GM19328 (cell line): Measurements from ENCODE around the gene LRP3.
A peak's percentile ranks its signal among the peaks of the same experiment; 100 is the strongest.
"Not testable (repeated sequence)": the region's sequence is repeated elsewhere in the genome, so short reads cannot be mapped to it uniquely, and the experiment has no call there.

Experiments
- ATAC-seq: cut with Tn5 transposase; IDR thresholded peaks from one replicate; pipeline ENCODE4 v1.9.1; 2021; ENCODE audit warnings: mild to moderate bottlenecking, moderate library complexity; ENCODE audit not compliant: unreplicated experiment

Gene LRP3

DNA sequence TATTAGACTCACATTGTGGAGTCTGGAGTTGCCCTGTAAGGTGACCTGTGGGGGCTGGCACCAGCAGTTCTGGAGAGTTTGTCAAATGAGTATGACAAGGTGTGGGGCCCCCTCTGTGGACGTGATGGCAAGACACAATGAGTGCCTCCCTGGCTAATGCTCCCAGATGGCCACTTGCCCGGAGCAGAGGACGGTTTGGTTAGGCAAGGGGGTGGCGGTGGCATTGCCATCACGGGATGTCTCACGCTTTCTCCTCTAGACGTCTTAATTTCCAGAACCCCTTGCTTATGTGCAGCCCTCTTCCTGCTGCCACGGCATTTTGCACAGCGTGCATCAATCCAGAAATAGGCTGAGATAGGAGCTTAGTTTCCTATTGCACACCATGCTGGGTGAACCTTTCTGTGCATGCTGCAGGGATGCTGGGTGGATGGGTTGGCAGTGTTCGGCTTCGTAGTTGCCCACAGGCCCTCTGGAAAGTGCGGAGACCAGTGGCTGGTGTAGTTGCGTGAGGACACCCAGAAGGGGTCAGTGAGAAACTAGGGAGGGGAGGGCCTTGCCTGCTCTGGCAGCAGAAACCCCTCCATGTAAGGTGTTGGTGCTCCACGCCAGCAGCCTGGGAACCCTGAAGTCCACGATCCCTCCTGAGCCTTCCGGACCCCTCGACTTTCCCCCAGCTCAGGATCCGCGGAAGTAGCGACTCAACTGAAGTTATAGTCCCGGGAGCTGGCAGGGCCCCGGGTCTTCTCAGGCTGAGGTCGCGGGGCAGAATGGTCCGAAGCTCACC, 18.1 kb upstream of the LRP3 start:
- ATAC-seq, result no peak

DNA sequence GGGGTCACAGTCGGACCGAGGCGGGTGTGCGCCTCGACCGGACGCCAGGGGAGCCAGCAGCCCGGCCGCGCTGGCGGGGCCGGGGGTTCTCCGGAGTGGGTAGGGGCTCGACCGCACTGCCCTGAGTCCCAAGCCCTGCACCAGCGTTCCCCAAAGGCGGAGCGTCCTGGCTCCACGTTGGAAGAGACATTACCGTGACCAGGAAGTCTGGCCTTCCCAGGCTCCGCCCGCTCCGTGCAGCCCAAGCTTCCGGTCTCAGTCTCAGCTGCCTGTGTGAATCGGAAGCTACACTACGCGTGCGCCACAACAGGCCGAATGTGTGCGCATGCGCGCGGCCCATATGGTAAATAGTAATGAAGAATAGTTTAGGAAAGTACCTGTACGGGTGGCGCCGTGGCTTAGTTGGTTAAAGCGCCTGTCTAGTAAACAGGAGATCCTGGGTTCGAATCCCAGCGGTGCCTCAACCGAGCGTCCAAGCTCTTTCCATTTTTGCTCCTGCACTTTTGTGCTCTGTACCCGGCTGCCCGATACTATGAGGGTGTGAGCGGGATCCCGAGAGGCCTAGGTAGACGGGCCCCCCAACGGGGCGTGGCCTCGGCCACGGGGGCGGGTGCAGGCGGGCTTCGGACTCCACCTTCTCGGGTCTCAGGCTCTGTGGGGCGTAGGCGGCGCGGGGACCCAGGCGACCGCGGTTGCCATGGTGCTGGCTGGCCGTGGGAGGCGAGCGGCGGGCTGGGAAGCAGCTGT, 17.3 kb upstream of the LRP3 start:
- peak; percentile 89 for ATAC-seq

DNA sequence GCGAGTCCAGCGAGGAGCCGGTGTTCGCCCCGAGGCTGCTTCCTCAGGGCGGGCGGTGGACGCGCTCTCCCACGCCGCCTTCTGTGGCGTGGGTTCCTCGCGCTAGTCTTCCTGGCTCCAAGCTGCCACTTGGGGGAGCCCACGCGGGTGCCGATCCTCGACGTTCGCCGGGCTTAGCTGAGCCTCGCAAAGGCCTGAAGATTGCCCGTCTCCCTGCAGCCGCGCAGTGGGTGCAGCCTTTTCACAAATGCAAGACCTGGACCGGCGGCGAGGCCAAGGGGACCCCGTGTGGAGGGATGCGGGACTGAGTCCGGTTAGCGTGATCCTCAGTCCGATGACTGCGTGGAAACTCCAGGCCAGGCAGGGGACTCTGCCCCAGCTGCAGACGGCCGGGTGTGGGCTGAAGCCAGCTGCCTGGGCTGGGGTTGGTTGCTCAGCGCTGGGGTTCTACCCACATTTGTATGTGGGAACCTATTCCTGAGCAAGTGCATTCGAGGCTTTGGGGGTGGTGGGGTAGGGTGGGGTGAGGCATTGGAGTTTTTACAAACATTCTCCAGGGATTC, 16.6 kb upstream of the LRP3 start:
- peak; percentile 8 for ATAC-seq

DNA sequence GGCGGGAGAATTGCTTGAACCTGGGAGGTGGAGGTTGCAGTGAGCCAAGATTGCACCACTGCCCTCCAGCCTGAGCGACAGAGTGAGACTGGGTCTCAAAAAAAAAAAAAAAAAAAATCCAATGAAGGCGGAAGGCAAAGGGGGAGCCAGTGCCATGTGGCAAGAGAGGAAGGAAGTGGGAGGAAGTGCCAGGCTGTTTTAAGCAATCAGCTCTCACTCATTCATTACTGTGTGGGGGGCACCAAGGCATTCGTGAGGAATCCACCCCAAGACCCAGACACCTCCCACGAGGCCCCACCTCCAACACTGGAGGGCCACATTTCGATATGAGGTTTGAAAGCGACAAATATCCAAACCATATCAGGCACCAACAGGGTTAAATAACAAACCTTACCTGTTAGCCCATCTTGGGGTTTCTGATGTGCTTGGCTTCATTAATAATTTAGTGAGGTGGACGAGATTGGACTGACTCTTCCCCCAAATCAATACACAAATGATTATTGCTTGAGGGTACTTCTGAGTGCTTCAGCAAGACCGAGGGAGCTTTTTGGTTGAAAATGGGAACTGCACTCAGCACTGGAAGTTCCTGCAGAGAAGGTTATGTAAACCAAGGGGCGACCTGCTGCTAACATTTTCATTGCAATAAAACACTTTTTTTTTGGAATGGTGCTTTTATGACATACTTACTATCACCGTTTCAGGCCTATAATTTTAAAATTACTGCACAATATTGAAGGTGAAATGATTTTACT, 7.5 kb upstream of the LRP3 start:
- ATAC-seq, result no peak

DNA sequence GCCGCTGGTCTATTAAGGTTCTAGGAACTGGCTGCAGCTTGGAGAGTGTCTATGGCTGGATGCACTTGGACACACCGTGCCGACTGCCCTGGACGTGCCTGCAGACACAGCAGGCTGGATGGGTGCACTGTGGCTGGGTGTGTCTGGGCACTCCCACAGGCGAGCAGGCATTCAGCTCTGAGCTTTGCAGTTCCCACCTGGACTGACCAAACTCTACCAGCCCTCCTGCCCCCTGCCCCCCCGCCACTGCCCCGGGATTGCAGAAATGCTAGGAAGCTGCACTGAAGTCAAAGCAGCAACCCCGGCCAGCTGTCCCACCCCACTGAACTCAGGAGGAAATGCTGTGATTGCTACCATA, 7.0 kb upstream of the LRP3 start:
- ATAC-seq, result no peak

DNA sequence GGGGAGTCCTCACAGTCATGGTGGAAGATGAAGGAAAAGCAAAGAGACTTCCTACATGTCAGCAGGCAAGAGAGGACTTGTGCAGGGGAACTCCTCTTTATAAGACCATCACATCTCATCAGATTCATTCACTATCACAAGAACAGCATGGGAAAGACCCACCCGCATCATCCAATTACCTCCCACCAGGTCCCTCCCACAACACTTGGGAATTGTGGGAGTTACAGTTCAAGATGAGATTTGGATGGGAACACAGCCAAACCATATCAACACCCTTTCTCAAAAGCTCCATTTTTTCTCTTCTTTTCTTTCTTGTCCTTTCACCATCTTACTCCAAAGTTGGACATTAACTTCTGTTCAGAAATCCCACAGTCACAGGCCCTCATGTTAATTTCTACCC, 4.7 kb upstream of the LRP3 start:
- no peak for ATAC-seq

DNA sequence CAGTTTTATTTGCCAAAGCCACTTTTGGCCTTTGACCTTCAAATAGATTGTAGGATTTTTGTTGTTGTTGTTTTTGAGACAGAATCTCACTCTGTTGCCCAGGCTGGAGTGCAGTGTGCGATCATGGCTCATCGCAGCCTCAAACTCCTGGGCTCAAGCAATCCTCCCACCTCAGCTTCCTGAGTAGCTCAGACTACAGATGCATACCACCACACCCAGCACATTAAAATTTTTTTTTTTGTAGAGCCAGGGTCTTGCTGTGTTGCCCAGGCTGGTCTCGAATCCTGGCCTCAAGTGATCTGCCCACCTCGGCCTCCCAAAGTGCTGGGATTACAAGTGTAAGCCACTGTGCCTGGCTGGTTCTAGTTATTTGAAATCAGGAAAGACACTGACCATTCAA, 3.0 kb upstream of the LRP3 start:
- not testable (repeated sequence) for ATAC-seq

DNA sequence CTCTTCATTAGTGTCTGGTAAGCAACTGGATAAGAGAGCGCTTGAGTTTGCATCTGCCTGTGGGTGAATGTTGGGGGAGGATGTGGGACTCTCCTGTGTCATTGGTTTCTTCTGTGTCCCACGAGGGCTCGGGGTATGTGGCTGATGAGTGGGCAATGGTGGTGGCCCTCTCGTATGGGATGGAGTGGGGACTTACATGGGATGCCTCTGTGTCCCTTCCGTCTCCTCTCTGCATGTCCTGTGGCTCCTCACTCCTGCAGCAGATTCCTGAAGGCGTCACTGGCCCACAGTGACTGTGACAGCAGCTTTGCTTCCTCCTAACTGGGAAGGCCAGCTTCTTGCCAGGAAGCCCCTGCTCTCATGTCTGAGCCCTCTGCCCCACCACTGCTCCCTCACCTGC, 2.6 kb upstream of the LRP3 start:
- ATAC-seq, result no peak

DNA sequence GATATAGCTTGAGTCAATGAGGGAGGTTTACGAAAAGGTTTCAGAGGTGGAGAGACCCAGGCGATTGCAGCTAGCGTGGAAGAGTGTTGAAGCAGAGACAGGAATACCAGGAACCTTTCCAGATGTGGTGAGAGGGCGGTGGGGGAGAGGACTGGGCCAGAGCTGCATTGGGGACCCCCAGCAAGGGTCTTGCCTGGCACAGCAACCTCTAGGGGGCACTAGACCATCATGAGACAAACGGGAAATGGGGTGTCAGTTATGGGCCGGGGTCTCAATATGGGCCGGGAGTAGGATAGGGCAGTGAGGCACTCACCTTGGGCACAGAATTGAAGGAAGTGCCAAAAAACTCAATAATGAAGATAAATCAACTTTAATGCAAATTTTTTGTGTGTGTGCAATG, 2.1 kb upstream of the LRP3 start:
- no peak for ATAC-seq

DNA sequence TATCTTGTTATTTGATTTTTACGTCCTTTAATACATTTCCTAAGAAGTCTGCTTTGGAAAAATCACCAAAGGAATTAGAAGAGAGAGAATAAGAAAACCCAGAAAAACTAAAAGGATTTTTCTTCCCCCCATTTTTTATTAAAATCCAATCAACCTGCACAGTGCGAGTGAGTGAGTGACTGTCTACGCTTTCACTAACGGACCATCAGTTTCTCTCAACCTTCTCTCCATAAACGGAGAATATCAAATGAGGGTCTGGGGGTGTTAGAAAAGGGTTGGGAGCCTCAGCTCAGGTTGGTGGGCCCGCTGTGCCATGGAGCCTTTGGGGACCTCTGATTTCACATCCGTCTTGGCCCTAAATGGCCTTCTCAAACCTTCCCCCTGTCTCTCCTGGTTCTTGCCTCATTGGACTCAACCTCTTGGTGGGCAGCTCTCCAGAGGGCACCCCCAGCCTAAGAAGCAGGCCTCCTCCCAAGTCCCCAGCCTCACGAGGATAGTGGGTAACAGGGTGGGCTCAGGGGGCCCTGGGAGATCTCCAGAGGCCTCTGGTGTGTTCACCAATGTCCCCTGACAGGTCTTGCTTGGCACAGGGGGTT, 763 bp upstream of the LRP3 start:
- no peak for ATAC-seq

DNA sequence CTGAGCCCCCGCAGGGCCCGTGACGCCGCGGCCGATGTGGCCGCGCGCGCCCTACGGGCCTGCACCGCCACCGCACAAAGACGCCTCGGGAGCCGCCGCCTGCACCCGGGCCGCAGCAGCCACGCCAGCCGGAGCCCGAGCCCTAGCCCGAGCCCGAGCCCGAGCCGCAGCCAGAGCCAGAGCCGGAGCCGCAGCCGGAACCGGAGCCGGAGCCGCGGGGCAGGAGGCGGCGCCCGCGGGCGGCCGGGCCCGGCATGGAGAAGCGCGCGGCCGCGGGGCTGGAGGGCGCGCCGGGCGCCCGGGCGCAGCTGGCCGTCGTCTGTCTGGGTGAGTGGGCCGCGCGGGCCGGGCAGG, 379 bp downstream of the LRP3 start:
- ATAC-seq, result no peak

DNA sequence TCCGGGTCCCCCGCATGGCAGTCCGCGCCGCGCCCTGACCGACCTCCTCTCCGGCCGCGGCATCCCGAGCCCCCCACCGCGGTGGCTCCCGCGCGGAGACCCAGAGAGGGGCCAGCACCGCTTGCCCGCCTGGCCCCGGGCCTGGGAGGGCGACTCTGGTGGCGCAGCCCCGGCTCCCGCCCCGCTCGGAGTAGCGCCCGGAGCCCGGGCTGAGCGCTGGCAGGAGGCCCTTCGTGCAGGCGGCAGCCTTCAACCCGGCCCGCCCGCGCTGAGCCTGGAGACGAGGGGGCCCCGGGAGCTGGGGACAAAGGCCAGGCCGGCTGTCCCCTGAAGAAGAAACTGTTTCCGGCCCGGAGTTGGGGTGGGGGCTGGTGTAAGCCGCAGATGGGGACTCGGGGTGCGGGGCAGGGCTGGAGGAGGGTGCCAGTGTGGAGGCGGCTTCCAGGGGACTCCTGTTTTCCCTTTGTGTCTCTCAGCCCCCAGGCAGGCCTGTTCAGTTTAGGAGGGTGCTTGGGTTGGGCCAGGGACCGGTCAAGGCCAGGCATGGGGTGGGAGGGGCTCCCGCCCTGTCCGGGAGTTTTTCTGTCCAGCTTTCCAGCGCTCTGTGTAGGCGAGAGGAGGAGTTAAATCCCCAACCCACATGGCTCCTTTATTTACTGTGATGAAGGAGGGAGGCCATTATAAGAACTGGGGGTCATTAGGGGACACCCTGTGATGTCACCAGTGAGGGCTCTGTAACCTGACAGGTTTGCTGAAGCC, 935 bp downstream of the LRP3 start:
- ATAC-seq, result no peak

DNA sequence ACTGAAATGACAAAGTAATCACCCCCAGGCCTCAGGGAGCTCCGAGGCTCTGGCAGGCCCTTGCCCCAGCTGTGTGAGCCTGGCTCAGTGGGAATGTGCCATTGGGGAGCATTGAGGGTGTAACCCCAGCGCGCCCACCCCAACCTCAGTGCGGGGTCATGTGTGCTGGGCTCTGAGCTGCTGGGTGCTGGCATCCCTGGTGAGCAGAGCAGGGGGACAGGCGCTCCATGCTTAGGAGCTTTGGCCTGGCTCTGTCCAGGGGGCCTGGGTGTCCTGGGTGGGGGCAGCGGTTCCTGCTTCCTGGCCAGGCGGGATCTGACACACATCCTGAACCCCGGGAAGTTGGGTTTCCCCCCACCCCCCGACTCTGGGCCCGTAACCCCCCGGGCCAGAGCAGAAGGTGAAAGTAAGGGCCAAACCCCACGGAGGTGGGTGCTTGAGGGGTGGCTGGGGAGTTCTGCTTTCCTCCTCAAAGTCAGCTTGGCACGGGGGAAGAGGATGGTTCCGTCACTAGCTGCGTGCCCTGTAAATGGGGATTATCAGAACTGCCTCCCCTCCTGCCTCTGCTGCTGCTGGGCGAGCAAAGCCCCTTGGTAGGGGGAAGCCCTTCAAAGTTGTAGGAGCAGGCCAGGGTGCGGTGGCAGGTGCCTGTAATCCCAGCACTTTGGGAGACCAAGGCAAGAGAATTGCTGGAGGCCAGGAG, 1.7 kb downstream of the LRP3 start:
- ATAC-seq, result no peak

DNA sequence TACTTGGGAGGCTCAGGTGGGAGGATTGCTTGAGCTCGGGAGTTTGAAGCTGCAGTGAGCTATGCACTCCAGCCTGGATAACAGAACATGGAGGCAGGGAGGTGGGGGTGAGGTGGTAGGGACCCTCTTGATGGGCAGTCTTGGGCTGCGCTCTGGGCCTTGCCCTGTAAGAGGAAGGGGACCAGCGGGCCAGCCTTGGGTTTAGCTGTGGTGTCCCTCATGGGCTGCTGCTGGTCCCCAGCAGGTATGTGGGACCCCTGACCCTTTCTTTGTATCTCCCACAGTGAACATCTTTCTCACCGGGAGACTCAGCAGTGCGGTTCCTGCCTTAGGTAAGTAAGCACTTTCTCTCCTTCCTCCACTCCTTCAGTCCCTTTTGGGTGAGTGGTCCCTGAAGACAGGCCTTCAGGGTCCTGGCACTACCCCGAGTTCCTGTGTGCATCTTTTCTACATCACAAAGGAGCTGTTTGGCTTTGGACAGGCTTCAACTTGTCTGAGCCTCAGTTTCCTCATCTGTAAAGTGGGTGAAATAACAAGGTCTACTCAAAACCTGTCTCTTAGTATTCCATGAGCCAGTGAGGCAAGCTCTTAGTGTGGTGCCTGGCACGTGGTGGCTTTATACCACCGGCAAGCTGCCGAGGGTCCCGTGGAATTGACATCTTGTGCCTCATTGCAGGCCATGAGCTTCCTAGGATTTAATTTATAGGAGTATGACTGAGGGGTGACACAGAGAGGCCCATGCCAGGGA, 2.5 kb downstream of the LRP3 start:
- no peak for ATAC-seq

DNA sequence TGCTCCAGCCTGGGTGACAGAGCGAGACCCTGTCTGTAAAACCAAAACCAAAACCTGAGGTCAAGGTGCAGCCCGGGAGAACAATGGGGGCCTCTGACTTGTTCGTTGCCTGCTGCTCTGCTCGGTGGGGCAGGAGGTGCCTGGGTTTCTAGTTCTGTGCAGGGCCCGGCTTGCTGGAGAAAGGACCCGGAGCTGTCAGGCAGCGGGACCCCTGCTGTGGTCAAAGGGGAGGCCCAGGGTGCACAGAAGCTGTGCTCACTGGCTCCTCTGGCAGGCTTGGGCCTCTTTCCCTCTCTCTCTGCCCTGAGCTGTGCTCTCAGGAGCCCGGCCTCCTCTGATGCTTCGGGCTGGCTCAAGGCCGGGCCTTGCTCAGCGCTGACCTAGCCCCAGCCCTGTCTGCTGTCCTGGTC, 3.5 kb downstream of the LRP3 start:
- ATAC-seq, result no peak

DNA sequence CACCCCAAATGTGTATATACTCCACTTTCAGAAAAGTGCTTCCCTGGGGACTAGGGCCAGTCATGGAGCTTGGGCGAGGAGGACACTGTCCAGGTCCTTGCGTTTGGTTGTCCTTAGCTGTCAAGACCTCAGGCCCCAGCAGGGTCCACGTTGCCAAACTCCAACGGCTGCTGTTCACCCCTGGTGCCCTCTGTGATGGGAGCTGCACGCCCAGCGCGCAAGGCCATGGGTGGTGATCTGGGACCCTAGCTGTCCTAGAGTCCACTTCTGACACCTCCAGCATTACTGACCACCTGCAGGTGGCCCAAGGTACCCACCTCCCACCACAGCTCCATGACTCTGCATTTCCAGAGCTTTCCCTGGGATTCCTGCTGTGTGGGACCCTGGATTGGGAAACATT, 4.0 kb downstream of the LRP3 start:
- ATAC-seq, result no peak

DNA sequence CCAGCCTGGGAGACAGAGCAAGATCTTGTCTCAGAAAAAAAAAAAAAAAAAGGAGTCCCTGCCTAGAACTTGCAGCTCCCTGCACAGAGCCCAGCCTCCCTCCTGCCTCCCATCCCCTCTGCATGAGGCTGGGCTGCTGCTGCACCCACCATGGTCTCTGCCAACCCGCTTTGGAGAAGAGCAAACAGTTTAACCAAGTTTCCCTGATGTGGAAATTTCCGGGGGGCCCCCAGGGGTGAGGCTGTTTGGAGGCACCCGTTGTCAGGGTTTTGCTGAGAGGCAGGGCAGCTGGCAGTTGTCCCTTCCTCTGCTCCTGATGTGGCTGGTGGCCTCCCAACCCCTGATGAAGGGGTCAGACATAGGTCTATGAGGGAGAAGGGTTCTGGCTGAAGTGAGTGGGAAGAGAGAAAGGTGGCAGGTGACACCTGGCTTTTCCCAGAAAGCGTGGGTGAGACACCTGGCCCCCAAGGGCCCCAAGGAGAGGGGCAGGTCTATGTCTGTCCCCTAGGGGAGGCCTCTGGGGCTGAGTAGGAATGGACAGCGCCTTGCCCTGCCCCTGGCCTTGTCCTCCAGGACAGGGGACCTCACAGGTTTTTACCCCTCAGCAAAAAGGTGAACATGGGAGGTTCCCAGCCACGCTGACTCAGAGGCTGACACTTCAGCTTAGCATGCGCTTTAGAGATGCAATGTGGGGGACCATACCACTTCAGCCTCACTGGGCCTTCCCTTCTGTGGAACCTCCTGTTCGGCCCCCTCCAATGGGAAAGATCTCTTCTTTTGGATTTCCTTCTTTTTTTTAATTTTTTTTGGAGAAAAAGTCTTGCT, 5.5 kb downstream of the LRP3 start:
- no peak for ATAC-seq

DNA sequence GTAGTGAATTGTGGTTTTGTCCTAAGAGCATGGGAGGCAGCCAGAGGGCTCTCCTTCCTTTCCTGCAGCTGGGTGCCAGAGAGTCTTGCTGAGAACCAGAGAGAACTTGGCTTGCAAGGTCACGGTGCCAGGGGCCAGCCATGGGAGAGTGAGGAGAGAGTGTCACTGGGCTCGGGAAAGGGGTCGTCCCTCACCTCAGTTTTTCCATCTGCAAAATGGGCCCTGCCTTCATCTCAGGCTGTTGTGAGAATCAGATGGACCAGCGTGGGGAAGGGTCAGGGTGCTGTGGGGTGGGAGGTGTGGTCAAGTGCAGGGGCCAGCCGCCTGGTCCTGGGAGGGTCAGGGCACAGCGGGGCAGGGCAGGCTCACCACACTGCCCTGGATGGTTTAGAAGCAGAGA, 7.3 kb downstream of the LRP3 start:
- ATAC-seq, result no peak
